ENCODE measurements around the gene PLPPR1. TPM values are rescaled to one million over a fixed set of nuclear protein-coding genes. Genes with fewer than 3 reads are reported as not detected.

PLPPR1 gene
- total and polyA plus RNA-seq, 4 donors = 1.2 to 26.3 (median 2.4) TPM

- TF ChIP-seq ZBTB33 (IDR thresholded peaks at IDR 0.05) (no peak), EGR1 (IDR thresholded peaks at IDR 0.05; ENCODE audit: low read depth in 2 of 2) (no peak), FOXA2 (IDR thresholded peaks at IDR 0.05) (no peak), GABPA (IDR thresholded peaks at IDR 0.05 in 1 of 2, conservative IDR thresholded peaks at IDR 0.05 in 1 of 2) (no peak), HNF4A (conservative IDR thresholded peaks at IDR 0.05) (no peak)
Measured at GRCh38 chr9:101270302-101270701, 241.8 kb downstream of the PLPPR1 start (continued).

GRCh38 chr9:101271102-101271501 is 242.6 kb downstream of the PLPPR1 start:
- no peak for DNase-seq (ENCODE audit: low spot score)
- H3K27ac ChIP-seq (ENCODE audit: low read depth in 1 of 2, low read length in 2 of 2) = no peak overlapping the region

GRCh38 chr9:101274971-101275768 is 246.6 kb downstream of the PLPPR1 start:
- H3K4me3 ChIP-seq (ENCODE audit: low read depth in 1 of 3, low read length in 3 of 3) = no peak overlapping the region
- no peak for TF ChIP-seq JUND (IDR thresholded peaks at IDR 0.05)
- no peak for TF ChIP-seq EGR1 (IDR thresholded peaks at IDR 0.05; ENCODE audit: low read depth in 2 of 2)
- no peak for TF ChIP-seq TAF1 (conservative IDR thresholded peaks at IDR 0.05)
- TF ChIP-seq REST (IDR thresholded peaks at IDR 0.05) = no peak
- no peak for TF ChIP-seq ZBTB33 (IDR thresholded peaks at IDR 0.05)
- no peak for TF ChIP-seq RXRA (IDR thresholded peaks at IDR 0.05)
- TF ChIP-seq FOXA1 (IDR thresholded peaks at IDR 0.05) = no peak
- no peak for TF ChIP-seq FOXA2 (IDR thresholded peaks at IDR 0.05)
- no peak for TF ChIP-seq HNF4A (conservative IDR thresholded peaks at IDR 0.05)
- TF ChIP-seq YY1 (IDR thresholded peaks at IDR 0.05) = no peak
- no peak for TF ChIP-seq RAD21 (IDR thresholded peaks at IDR 0.05)
- TF ChIP-seq NR2F2 (IDR thresholded peaks at IDR 0.05) = no peak
- no peak for TF ChIP-seq HNF4G (IDR thresholded peaks at IDR 0.05)
- no peak for TF ChIP-seq SP1 (IDR thresholded peaks at IDR 0.05)
- no peak for TF ChIP-seq GABPA (IDR thresholded peaks at IDR 0.05 in 1 of 2, conservative IDR thresholded peaks at IDR 0.05 in 1 of 2)
- no peak for TF ChIP-seq CTCF (IDR thresholded peaks at IDR 0.05; ENCODE audit: low read depth, low read length, missing input control)
- no peak for TF ChIP-seq ATF3 (IDR thresholded peaks at IDR 0.05)
- no peaks in the 10 kb centered on the region for H3K4me1 ChIP-seq (ENCODE audit: control insufficient read depth in 4 of 4, insufficient read depth in 4 of 4, low read length in 3 of 4)
- no peaks in the 10 kb centered on the region for H3K27me3 ChIP-seq (ENCODE audit: control insufficient read depth in 4 of 4, insufficient read depth in 4 of 4, low read length in 3 of 4)
- 92% methylated on average over 8 of the region's 8 CpGs for WGBS
- no peak for DNase-seq (ENCODE audit: low spot score)
- H3K9ac ChIP-seq (ENCODE audit: low read depth in 1 of 2, low read length in 2 of 2) = no peak overlapping the region
- H3K27ac ChIP-seq (ENCODE audit: low read depth in 1 of 2, low read length in 2 of 2) = no peak overlapping the region
- H3K9me3 ChIP-seq (ENCODE audit: control insufficient read depth in 4 of 4, low read length in 3 of 4) = no peaks in the 10 kb centered on the region
- H3K36me3 ChIP-seq (ENCODE audit: control insufficient read depth in 4 of 4, insufficient read depth in 3 of 4, low read depth in 1 of 4, low read length in 3 of 4) = no peaks in the 10 kb centered on the region

More at GRCh38 chr9:101271102-101271501, 242.6 kb downstream of the PLPPR1 start:
- Histone ChIP-seq H3K9ac (ENCODE audit: low read depth in 1 of 2, low read length in 2 of 2) (no peak overlapping the region), H3K27me3 (ENCODE audit: control insufficient read depth in 4 of 4, insufficient read depth in 4 of 4, low read length in 3 of 4) (no peaks in the 10 kb centered on the region), H3K4me1 (ENCODE audit: control insufficient read depth in 4 of 4, insufficient read depth in 4 of 4, low read length in 3 of 4) (no peaks in the 10 kb centered on the region), H3K36me3 (ENCODE audit: control insufficient read depth in 4 of 4, insufficient read depth in 3 of 4, low read depth in 1 of 4, low read length in 3 of 4) (no peaks in the 10 kb centered on the region), H3K4me3 (ENCODE audit: low read depth in 1 of 3, low read length in 3 of 3) (no peak overlapping the region), H3K9me3 (ENCODE audit: control insufficient read depth in 4 of 4, low read length in 3 of 4) (no peaks in the 10 kb centered on the region)
- WGBS = 89% methylated on average over 3 of the region's 3 CpGs
- TF ChIP-seq HNF4A (conservative IDR thresholded peaks at IDR 0.05) (peak in 1 of 2 donors; percentile 19), ATF3 (IDR thresholded peaks at IDR 0.05) (no peak)
